PC-3 (cell line): Measurements from ENCODE around the gene HDAC5.

Source experiments
- EZH2phosphoT487 ChIP-seq: fragments of 300-600 bp; sonication (generic); IDR thresholded peaks from 2 replicates; pipeline ENCODE4 v1.6.1; 2018; ENCODE audit warnings: mild to moderate bottlenecking, antibody characterized with exemption, low read length, borderline replicate concordance
- TF ChIP-seq, protein P1 (sequence below): fragments of 300-600 bp; sonication (generic); conservative IDR thresholded peaks from 2 replicates; pipeline ENCODE4 v1.5.1; 2017; ENCODE audit warnings: antibody characterized with exemption, low read depth, mild to moderate bottlenecking, low read length

DNA sequence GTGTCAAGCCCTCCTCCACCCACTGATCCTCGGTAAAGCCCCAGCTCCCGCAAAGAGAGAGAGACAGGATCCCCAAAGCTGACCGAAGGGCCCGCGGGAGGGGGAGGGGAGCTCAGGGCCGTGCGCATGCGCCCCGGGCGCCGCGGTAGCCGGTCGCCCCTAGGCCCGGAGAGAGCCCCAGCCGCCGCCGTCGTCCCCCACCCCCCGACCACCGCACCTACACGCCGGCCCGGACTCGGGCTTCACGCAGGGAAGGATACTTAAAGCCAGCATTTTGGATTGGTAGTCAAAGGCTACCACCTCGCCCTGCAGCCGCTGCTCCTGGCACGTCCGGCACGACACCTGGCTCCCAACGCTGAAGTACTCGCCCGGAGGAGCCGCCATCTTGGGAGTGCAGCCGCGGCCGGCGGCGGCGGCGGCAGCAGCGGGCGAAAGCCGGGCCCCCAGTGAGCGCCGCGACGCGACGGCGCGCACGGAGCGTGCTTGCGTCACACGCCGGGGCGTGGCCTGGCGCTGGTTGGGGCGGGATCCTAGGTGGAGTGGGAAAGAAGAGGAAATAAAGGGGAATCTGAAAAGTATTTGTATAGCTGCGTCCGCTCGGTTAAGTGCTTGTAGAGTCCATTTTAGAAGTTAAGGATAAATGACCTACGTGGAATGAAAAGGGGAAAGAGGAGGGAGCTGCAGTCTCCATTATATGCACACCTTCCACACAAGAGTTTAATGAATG lies 57.1 kb downstream of the HDAC5 start, which contains the start of gene LSM12:
- TF ChIP-seq, protein P1, sequence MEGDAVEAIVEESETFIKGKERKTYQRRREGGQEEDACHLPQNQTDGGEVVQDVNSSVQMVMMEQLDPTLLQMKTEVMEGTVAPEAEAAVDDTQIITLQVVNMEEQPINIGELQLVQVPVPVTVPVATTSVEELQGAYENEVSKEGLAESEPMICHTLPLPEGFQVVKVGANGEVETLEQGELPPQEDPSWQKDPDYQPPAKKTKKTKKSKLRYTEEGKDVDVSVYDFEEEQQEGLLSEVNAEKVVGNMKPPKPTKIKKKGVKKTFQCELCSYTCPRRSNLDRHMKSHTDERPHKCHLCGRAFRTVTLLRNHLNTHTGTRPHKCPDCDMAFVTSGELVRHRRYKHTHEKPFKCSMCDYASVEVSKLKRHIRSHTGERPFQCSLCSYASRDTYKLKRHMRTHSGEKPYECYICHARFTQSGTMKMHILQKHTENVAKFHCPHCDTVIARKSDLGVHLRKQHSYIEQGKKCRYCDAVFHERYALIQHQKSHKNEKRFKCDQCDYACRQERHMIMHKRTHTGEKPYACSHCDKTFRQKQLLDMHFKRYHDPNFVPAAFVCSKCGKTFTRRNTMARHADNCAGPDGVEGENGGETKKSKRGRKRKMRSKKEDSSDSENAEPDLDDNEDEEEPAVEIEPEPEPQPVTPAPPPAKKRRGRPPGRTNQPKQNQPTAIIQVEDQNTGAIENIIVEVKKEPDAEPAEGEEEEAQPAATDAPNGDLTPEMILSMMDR, result no peak
- TF ChIP-seq EZH2phosphoT487, result no peak
